ENCODE data around the gene XPNPEP2. TPM values are rescaled to one million over a fixed set of nuclear protein-coding genes. Genes with fewer than 3 reads are reported as not detected.

The XPNPEP2 gene
- total RNA-seq = 1 to 10 TPM in 3 of 9 donors, under 1 TPM in 6; 0.19 to 2.1 (median 0.56) TPM
- polyA plus RNA-seq = under 1 TPM; 0.19 to 0.55 TPM
- long read RNA-seq, donor 1, partial matches to known transcripts = 0 of 1 reads
- long read RNA-seq, donor 1, other reads (novel, unspliced or antisense) = 1 of 1 reads
- long read RNA-seq, donor 2 = 0 reads
- long read RNA-seq, donor 3 = 0 reads

DNA sequence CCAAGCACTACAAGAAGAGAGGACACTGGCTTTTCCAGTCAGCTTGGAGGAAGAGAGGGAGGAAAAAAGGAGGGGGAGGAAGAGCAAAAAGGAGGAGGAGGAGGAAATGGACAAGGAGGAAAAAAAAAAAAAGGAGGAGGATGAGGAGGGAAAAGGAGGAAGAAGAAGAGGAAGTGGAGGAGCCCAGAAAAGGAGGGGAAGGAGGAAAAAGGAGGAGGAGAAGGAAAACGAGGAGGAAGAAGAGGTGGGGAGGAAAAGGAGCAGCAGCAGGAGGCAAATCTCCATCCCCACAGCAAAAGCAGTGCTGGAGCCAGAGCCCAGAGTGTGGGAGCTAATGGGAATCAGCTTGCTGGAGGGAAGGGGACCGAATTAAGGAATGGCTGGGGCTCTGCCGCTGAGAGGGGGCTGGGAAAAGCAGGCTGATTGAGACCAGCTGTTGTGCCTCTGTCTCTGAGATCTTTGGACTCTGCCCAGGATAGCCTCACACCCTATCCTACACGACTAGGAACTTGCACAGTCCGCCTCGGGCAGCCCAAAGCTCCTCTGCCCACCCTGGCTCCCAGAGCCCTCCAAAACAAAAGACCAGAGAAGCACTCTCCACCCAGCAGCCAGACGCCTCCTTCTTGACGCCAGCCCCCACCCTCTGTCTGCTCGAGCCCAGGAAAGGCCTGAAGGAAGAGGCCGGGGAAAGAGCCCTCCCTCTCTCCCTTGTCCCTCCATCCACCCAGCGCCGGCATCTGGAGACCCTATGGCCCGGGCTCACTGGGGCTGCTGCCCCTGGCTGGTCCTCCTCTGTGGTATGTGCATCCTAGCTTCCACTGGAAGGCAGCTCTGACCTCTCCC, at the start of gene XPNPEP2:
TSS of gene XPNPEP2 (plus strand) at position 514 of the 843 bp plus-strand sequence. CDS start at position 749, 235 bp downstream.
- peak; percentile 25 to 49 (median 44) for DNase-seq
- 30 to 47% (median 34%) methylated on average over 11 to 13 of the region's 13 CpGs for WGBS, 4 donors
- H3K9me3 ChIP-seq = no peaks in the 10 kb centered on the region
- peak in 3 of 4 donors; percentile 63 to 84 (median 74) for ATAC-seq
- H3K36me3 ChIP-seq = no peaks in the 10 kb centered on the region
- TF ChIP-seq POLR2A (IDR thresholded peaks at IDR 0.05) (no peak), CTCF (IDR thresholded peaks at IDR 0.05) (no peak)
- H3K4me3 ChIP-seq = no peak within 1 kb of the TSS
- H3K27ac ChIP-seq = peak within 1 kb of the TSS in 2 of 12 donors; percentile 11 to 52
- peaks cover 0 to 3% (median 0%) of the 10 kb centered on the region in 9 donors for H3K27me3 ChIP-seq
- H3K4me1 ChIP-seq = peaks cover 0 to 20% (median 0%) of the 10 kb centered on the region in 12 donors
- intact Hi-C loops (cut with DNase I) = loop anchor here in 1 of 10 donors (5.0 kb wide), 1 partner anchor 384 kb away; no protein-coding TSS in a partner anchor

- no peak overlapping the region for H3K4me3 ChIP-seq
- peaks cover 0 to 2% (median 0%) of the 10 kb centered on the region in 9 donors for H3K27me3 ChIP-seq
- 78 to 94% (median 87%) methylated on average over 5 of the region's 5 CpGs for WGBS, 4 donors
- H3K4me1 ChIP-seq = peaks cover 0 to 14% (median 1%) of the 10 kb centered on the region in 12 donors
- H3K36me3 ChIP-seq = no peaks in the 10 kb centered on the region
- ATAC-seq = no peak
- TF ChIP-seq CTCF (IDR thresholded peaks at IDR 0.05) = no peak
- TF ChIP-seq POLR2A (IDR thresholded peaks at IDR 0.05) = no peak
- intact Hi-C loops (cut with DNase I) = no loop called here
- no peaks in the 10 kb centered on the region for H3K9me3 ChIP-seq
- H3K27ac ChIP-seq = peak overlapping the region in 2 of 12 donors; percentile 13 to 22
- no peak for DNase-seq
These were observed 49.0 kb upstream of the XPNPEP2 start for GRCh38 chrX:129689796-129690195.

DNA sequence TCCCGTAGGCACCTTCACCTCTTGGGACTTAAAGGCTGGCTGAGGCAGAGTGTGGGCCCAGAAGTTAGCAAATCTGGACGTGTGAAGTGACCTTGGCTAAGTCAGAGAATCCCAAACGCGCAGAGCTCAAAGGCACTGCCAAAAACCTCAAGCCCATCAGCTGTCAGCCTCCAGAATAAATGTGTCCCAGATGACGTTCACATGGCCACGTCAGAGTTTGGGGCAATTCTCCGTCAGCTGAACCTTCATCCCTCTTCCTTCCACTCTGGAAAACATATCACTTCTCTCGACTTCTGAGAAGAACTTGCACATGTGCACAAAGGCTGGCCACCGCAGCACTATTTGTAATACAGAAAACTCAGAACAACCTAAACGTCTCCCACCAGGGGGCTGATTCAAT, 48.3 kb upstream of the XPNPEP2 start:
- DNase-seq (peak in 3 of 5 donors; percentile 16 to 70 (median 33)), ATAC-seq (peak in 3 of 4 donors; percentile 69 to 76 (median 74))
- H3K9me3 ChIP-seq = no peaks in the 10 kb centered on the region
- intact Hi-C loops (cut with DNase I) = no loop called here
- H3K4me1 ChIP-seq = peaks cover 0 to 14% (median 1%) of the 10 kb centered on the region in 12 donors
- no peaks in the 10 kb centered on the region for H3K27me3 ChIP-seq
- no peaks in the 10 kb centered on the region for H3K36me3 ChIP-seq
- no peak overlapping the region for H3K4me3 ChIP-seq
- no peak for TF ChIP-seq CTCF (IDR thresholded peaks at IDR 0.05)
- TF ChIP-seq POLR2A (IDR thresholded peaks at IDR 0.05) = no peak
- WGBS, 4 donors = 42 to 60% (median 58%) methylated on average over 10 of the region's 10 CpGs
- H3K27ac ChIP-seq = peak overlapping the region in 3 of 12 donors; percentile 13 to 29 (median 22)

DNA sequence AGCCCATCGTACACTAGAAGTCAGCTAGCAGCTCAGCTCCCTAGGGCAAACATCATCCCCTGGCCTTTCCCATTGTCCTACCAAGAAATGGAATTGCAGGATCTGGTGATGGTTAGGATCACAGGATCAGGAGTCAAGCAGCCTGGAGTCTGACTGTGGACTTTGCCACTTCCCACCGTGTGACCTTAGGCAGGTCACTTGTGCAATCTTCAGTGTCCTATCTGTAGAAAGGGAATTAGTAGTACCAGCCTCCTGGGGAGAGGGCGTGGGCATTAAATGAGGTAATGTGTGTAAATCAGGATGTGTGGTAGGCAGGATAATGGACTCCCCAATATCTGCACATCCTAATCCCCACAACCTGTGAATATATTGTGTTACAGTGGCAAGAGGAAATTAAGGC, 45.4 kb upstream of the XPNPEP2 start:
- no peaks in the 10 kb centered on the region for H3K36me3 ChIP-seq
- TF ChIP-seq CTCF (IDR thresholded peaks at IDR 0.05) = no peak
- TF ChIP-seq POLR2A (IDR thresholded peaks at IDR 0.05) = no peak
- no peaks in the 10 kb centered on the region for H3K27me3 ChIP-seq
- H3K4me3 ChIP-seq = no peak overlapping the region
- H3K9me3 ChIP-seq = no peaks in the 10 kb centered on the region
- WGBS, 4 donors = 75 to 93% (median 90%) methylated on average over 3 of the region's 3 CpGs
- no peak for ATAC-seq
- no peak for DNase-seq
- no peak overlapping the region for H3K27ac ChIP-seq
- intact Hi-C loops (cut with DNase I) = no loop called here
- peaks cover 0 to 4% (median 0%) of the 10 kb centered on the region in 12 donors for H3K4me1 ChIP-seq

Measured in heart left ventricle (tissue), 16 donors.